ENCODE data around the gene HMCN2.

HMCN2 gene

DNA sequence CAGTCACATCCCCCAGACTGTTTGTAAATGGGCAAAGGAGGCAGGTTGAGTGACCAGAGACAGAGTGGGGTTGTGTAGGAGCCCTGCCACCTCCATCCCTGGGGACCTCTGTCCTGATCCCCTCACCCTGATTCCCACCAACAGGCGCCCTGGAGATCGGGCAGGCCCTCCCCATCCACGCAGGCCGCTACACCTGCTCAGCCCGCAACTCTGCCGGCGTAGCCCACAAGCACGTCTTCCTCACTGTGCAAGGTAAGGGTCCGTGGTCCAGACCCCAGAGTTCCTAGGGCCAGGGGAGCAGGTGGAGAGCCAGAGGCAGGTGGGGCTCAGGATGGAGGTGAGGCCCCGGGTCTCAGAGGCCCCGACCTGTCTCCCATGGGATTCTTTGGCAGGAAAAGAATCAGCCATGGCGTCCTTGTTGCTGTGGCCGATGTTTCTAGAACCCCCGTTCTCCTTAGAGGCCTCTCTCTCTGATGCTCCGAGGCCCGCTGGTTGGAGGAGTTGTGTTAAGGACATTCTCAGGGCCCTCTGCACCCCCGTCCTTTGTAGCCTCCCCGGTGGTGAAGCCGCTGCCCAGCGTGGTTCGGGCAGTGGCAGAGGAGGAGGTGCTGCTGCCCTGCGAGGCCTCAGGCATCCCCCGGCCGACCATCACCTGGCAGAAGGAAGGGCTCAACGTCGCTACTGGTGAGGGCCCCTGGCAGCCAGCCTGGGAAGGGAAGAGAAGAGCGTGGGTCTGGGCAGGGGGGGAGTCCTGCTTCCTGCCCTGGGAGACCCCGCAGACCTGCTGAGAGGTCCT lies 137.3 kb downstream of the HMCN2 start:
- Histone ChIP-seq H3K27me3 (ENCODE audit: insufficient read depth, insufficient read length) (no peaks in the 10 kb centered on the region), H3K4me1 (ENCODE audit: insufficient read depth, insufficient read length) (no peaks in the 10 kb centered on the region), H3K9me3 (ENCODE audit: insufficient read depth, low read length) (no peaks in the 10 kb centered on the region), H3K36me3 (ENCODE audit: insufficient read depth, insufficient read length, low read length) (no peaks in the 10 kb centered on the region), H3K4me3 (ENCODE audit: insufficient read length, low read depth) (no peak overlapping the region), H3K9ac (ENCODE audit: insufficient read length, low read depth) (peak overlapping the region; percentile 8)
- TF ChIP-seq ZNF274 (IDR thresholded peaks at IDR 0.05; ENCODE audit: low read depth, low read length) (no peak), YY1 (IDR thresholded peaks at IDR 0.05; ENCODE audit: insufficient read depth, insufficient read length) (no peak), SUZ12 (IDR thresholded peaks at IDR 0.05; ENCODE audit: extremely low read depth, insufficient read depth, insufficient read length) (no peak)
- DNase-seq (ENCODE audit: low read depth, low spot score) = no peak

DNA sequence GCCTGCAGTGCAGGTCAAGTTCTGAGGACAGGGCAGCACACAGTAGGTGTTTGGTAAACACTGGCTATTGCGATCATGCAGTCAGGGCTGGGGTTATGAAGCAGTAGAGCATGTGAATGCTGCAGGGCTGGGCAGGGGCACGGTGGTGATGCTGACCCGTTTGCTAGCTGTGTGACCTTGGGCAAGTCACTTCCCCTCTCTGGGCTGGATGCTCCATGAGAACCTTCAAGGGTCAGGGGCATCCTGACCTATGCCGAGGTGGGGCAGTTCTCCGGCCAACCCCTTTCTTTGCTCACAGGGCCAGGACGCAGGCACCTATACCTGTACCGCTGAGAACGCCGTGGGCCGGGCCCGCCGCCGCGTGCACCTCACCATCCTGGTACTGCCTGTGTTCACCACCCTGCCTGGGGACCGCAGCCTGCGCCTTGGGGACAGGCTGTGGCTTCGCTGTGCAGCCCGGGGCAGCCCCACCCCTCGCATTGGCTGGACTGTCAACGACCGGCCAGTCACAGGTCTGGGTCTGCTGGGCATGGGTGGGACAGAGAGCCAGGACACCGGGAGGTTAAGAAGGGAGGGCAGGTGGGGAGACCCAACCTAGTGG lies 140.2 kb downstream of the HMCN2 start:
- Histone ChIP-seq H3K27me3 (ENCODE audit: insufficient read depth, insufficient read length) (no peaks in the 10 kb centered on the region), H3K9me3 (ENCODE audit: insufficient read depth, low read length) (no peaks in the 10 kb centered on the region), H3K4me1 (ENCODE audit: insufficient read depth, insufficient read length) (no peaks in the 10 kb centered on the region), H3K36me3 (ENCODE audit: insufficient read depth, insufficient read length, low read length) (no peaks in the 10 kb centered on the region), H3K4me3 (ENCODE audit: insufficient read length, low read depth) (no peak overlapping the region), H3K9ac (ENCODE audit: insufficient read length, low read depth) (no peak overlapping the region)
- DNase-seq (ENCODE audit: low read depth, low spot score) = no peak
- TF ChIP-seq YY1 (IDR thresholded peaks at IDR 0.05; ENCODE audit: insufficient read depth, insufficient read length) (no peak), ZNF274 (IDR thresholded peaks at IDR 0.05; ENCODE audit: low read depth, low read length) (no peak), SUZ12 (IDR thresholded peaks at IDR 0.05; ENCODE audit: extremely low read depth, insufficient read depth, insufficient read length) (no peak)

DNA sequence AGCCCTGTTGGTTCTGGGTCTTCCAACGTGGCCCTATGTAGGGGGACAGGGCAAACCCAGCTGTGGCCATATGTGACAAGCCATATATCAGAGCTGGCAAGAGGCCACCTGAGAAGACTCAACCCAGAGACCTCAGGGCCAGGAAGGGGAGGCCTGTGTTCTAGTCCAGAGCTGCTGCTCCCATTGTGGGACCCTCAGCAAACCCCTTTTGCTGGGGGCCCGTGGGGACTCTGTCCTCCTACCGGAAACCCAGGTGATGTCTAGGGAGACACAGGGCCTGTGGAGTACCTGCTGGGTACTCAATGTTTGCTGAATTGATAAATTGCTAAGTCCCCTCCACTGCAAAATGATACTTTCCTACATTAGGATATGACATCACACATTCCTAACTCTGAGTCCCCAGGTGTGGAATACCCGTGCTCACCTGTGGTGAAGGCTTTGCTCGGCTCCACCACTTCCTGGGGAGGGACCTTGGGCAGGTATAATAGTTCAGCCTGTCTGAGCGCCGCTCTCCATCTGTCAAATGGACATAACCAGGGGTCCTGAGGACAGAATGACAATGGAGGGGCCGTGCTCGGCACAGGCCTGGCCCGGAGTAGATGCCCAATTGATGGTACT lies 140.8 kb downstream of the HMCN2 start:
- no peaks in the 10 kb centered on the region for H3K36me3 ChIP-seq (ENCODE audit: insufficient read depth, insufficient read length, low read length)
- H3K4me3 ChIP-seq (ENCODE audit: insufficient read length, low read depth) = no peak overlapping the region
- TF ChIP-seq ZNF274 (IDR thresholded peaks at IDR 0.05; ENCODE audit: low read depth, low read length) = no peak
- TF ChIP-seq SUZ12 (IDR thresholded peaks at IDR 0.05; ENCODE audit: extremely low read depth, insufficient read depth, insufficient read length) = no peak
- TF ChIP-seq YY1 (IDR thresholded peaks at IDR 0.05; ENCODE audit: insufficient read depth, insufficient read length) = no peak
- H3K9ac ChIP-seq (ENCODE audit: insufficient read length, low read depth) = no peak overlapping the region
- no peak for DNase-seq (ENCODE audit: low read depth, low spot score)
- H3K9me3 ChIP-seq (ENCODE audit: insufficient read depth, low read length) = no peaks in the 10 kb centered on the region
- H3K27me3 ChIP-seq (ENCODE audit: insufficient read depth, insufficient read length) = no peaks in the 10 kb centered on the region
- no peaks in the 10 kb centered on the region for H3K4me1 ChIP-seq (ENCODE audit: insufficient read depth, insufficient read length)

DNA sequence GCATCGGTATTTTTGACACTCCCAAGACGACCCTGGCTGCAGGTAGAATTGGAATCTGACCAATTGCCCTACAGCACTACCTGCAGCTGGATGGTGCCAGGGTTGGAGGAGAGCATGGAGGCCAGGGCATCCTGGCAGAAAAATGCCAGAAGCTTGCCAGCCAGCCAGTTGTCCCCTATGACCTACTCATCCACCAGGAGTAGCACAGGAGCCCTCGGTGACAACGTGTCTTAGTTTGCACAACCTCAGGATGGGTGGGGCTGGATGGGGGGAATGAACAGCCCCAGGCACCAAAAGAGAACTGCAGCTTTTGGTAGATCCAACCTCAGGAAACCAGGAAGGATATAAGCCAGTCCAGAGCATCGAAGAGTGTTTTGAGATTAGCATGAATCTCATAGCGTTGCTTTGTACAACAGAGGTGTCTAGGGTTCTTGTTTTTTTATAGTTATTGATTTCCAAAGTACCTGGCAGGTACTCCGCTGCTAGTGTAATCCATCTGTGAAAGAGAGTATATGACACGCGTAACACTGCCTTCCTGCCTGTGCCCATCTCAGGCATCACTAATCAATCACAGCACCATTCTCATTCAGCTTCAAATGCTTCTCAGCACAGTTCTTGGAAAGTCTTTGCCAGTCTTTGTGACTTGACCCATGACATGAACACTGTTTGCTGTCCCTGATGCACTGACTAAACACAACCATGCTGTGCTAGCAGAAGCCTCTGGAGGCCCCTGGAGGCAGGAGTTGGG lies 142.5 kb downstream of the HMCN2 start:
- no peaks in the 10 kb centered on the region for H3K9me3 ChIP-seq (ENCODE audit: insufficient read depth, low read length)
- no peak overlapping the region for H3K9ac ChIP-seq (ENCODE audit: insufficient read length, low read depth)
- no peaks in the 10 kb centered on the region for H3K36me3 ChIP-seq (ENCODE audit: insufficient read depth, insufficient read length, low read length)
- no peaks in the 10 kb centered on the region for H3K4me1 ChIP-seq (ENCODE audit: insufficient read depth, insufficient read length)
- no peak for DNase-seq (ENCODE audit: low read depth, low spot score)
- no peaks in the 10 kb centered on the region for H3K27me3 ChIP-seq (ENCODE audit: insufficient read depth, insufficient read length)
- H3K4me3 ChIP-seq (ENCODE audit: insufficient read length, low read depth) = no peak overlapping the region
- TF ChIP-seq SUZ12 (IDR thresholded peaks at IDR 0.05; ENCODE audit: extremely low read depth, insufficient read depth, insufficient read length) = no peak
- no peak for TF ChIP-seq ZNF274 (IDR thresholded peaks at IDR 0.05; ENCODE audit: low read depth, low read length)
- no peak for TF ChIP-seq YY1 (IDR thresholded peaks at IDR 0.05; ENCODE audit: insufficient read depth, insufficient read length)

DNA sequence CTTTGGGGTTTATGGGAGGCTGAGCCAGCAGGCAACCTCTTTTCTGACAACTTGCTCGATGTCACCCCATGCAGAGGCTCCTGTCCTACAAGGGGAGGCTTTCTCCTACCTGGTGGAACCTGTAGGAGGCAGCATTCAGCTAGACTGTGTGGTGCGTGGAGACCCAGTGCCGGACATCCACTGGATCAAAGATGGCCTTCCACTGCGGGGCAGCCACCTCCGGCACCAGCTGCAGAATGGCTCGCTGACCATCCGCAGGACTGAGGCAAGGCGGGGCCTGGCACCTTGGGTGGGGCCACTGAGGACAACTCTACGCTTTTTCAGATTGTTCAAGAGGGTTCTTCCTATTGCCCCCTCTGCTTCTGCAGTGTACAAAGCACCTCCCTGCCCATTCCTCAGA lies 143.1 kb downstream of the HMCN2 start:
- no peak for DNase-seq (ENCODE audit: low read depth, low spot score)
- H3K9ac ChIP-seq (ENCODE audit: insufficient read length, low read depth) = no peak overlapping the region
- TF ChIP-seq ZNF274 (IDR thresholded peaks at IDR 0.05; ENCODE audit: low read depth, low read length) (no peak), YY1 (IDR thresholded peaks at IDR 0.05; ENCODE audit: insufficient read depth, insufficient read length) (no peak), SUZ12 (IDR thresholded peaks at IDR 0.05; ENCODE audit: extremely low read depth, insufficient read depth, insufficient read length) (no peak)
- no peaks in the 10 kb centered on the region for H3K36me3 ChIP-seq (ENCODE audit: insufficient read depth, insufficient read length, low read length)
- no peaks in the 10 kb centered on the region for H3K4me1 ChIP-seq (ENCODE audit: insufficient read depth, insufficient read length)
- H3K9me3 ChIP-seq (ENCODE audit: insufficient read depth, low read length) = no peaks in the 10 kb centered on the region
- H3K4me3 ChIP-seq (ENCODE audit: insufficient read length, low read depth) = no peak overlapping the region
- no peaks in the 10 kb centered on the region for H3K27me3 ChIP-seq (ENCODE audit: insufficient read depth, insufficient read length)

DNA sequence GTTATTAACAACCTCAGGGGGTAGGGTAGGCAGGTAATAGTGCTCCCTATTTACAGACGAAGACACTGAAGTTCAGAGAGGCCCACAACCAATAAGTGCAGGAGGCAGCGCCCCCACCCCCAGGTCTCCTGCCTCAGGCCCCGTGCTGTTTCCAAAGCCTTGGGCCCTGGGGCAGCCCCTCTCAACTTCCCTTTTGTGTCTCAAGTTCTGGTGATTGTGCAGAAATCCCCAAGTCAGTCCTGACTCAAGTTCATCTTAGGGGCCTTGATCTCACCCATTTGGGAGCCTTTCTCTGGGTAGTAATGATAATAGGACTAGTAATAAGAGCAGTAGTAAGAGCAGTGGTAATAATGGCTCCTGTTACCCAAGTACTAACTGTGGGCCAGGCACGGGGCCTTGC lies 143.7 kb downstream of the HMCN2 start:
- no peaks in the 10 kb centered on the region for H3K36me3 ChIP-seq (ENCODE audit: insufficient read depth, insufficient read length, low read length)
- no peak overlapping the region for H3K9ac ChIP-seq (ENCODE audit: insufficient read length, low read depth)
- H3K4me1 ChIP-seq (ENCODE audit: insufficient read depth, insufficient read length) = no peaks in the 10 kb centered on the region
- no peak overlapping the region for H3K4me3 ChIP-seq (ENCODE audit: insufficient read length, low read depth)
- no peaks in the 10 kb centered on the region for H3K9me3 ChIP-seq (ENCODE audit: insufficient read depth, low read length)
- no peak for TF ChIP-seq YY1 (IDR thresholded peaks at IDR 0.05; ENCODE audit: insufficient read depth, insufficient read length)
- no peak for TF ChIP-seq ZNF274 (IDR thresholded peaks at IDR 0.05; ENCODE audit: low read depth, low read length)
- TF ChIP-seq SUZ12 (IDR thresholded peaks at IDR 0.05; ENCODE audit: extremely low read depth, insufficient read depth, insufficient read length) = no peak
- H3K27me3 ChIP-seq (ENCODE audit: insufficient read depth, insufficient read length) = no peaks in the 10 kb centered on the region
- no peak for DNase-seq (ENCODE audit: low read depth, low spot score)
